NCI-H2227 treated with DMSO at 0.1 percent for 48 hours (cell line): ENCODE results near the gene CNN3.

Source experiments
- DNase-seq: peaks from one replicate; lab custom pipeline; 2025; lab: John Stamatoyannopoulos, UW

The CNN3 gene

GRCh38 chr1:94926915-94927404 is at the start of gene CNN3:
Gene CNN3 (minus strand): TSS chr1:94927110. CDS start chr1:94926894, 216 bp downstream.
- DNase-seq = peak; percentile 74

GRCh38 chr1:94974824-94975223 is 47.9 kb upstream of the CNN3 start:
- no peak for DNase-seq

- DNase-seq = no peak
Observed at GRCh38 chr1:94974241-94974640, 47.3 kb upstream of the CNN3 start.

GRCh38 chr1:94973309-94973922 is 46.5 kb upstream of the CNN3 start:
- no peak for DNase-seq

- DNase-seq = no peak
Observed at GRCh38 chr1:94971491-94971924, 44.6 kb upstream of the CNN3 start.

GRCh38 chr1:94970783-94971182 is 43.9 kb upstream of the CNN3 start:
- no peak for DNase-seq

GRCh38 chr1:94969137-94969536 is 42.2 kb upstream of the CNN3 start:
- DNase-seq = no peak

GRCh38 chr1:94966033-94966432 is 39.1 kb upstream of the CNN3 start:
- DNase-seq = no peak

- no peak for DNase-seq
Observed at GRCh38 chr1:94963864-94964263, 37.0 kb upstream of the CNN3 start.

GRCh38 chr1:94962409-94963265 is 35.7 kb upstream of the CNN3 start:
- DNase-seq = no peak

GRCh38 chr1:94961988-94962387 is 35.1 kb upstream of the CNN3 start:
- DNase-seq = no peak

- DNase-seq = no peak
Observed at GRCh38 chr1:94961582-94961981, 34.7 kb upstream of the CNN3 start.

GRCh38 chr1:94958081-94958480 is 31.2 kb upstream of the CNN3 start:
- no peak for DNase-seq

- no peak for DNase-seq
Observed at GRCh38 chr1:94955767-94956632, 29.1 kb upstream of the CNN3 start.

GRCh38 chr1:94954263-94955220 is 27.6 kb upstream of the CNN3 start:
- DNase-seq = no peak

- DNase-seq = no peak
Observed at GRCh38 chr1:94953746-94954145, 26.8 kb upstream of the CNN3 start.

- DNase-seq = no peak
Observed at GRCh38 chr1:94953107-94953506, 26.2 kb upstream of the CNN3 start.

- no peak for DNase-seq
Observed at GRCh38 chr1:94952539-94952938, 25.6 kb upstream of the CNN3 start.

- DNase-seq = no peak
Observed at GRCh38 chr1:94951509-94952208, 24.7 kb upstream of the CNN3 start.

- DNase-seq = no peak
Observed at GRCh38 chr1:94951046-94951445, 24.1 kb upstream of the CNN3 start.
